G401 (cell line): ENCODE data around the gene SPON2. TPM values are rescaled to one million over a fixed set of nuclear protein-coding genes. Genes with fewer than 3 reads are reported as not detected.
"Not testable (repeated sequence)": the region's sequence is repeated elsewhere in the genome, so short reads cannot be mapped to it uniquely, and the experiment has no call there.

Source experiments
- DNase-seq: peaks from one replicate; pipeline ENCODE4 v3.0.0-alpha.2; 2015; ENCODE audit warnings: low spot score
- in situ Hi-C: cut with HindIII; loops from 2 replicates; pipeline ENCODE4 v1.10.0; 2016; ENCODE audit warnings: low sequenced_read_pairs, mixed read lengths
- total RNA-seq: library from RNA; depleted of rRNA; stranded (reverse); fragments of >200 nt; shearing (Covaris generic); gene quantifications from 2 replicates; pipeline ENCODE4 v1.2.3, GENCODE V29; 2014

SPON2 gene
- total RNA-seq, 1 experiment from 2014 or later, result not detected

GRCh38 chr4:1164444-1164843 is 7.9 kb downstream of the SPON2 start:
- no peak for DNase-seq
- in situ Hi-C loops, result no loop called here

- DNase-seq, result no peak
- in situ Hi-C loops, result no loop called here
Observed at GRCh38 chr4:1164040-1164439, 8.3 kb downstream of the SPON2 start.

- in situ Hi-C loops, result no loop called here
- DNase-seq, result no peak
Observed at GRCh38 chr4:1160351-1160750, 12.0 kb downstream of the SPON2 start.

- in situ Hi-C loops, result no loop called here
- no peak for DNase-seq
Observed at GRCh38 chr4:1156069-1156468, 16.3 kb downstream of the SPON2 start.

GRCh38 chr4:1155314-1155713 is 17.1 kb downstream of the SPON2 start:
- in situ Hi-C loops, result no loop called here

GRCh38 chr4:1154523-1155182 is 17.7 kb downstream of the SPON2 start:
- in situ Hi-C loops, result no loop called here
- DNase-seq, result no peak

More at GRCh38 chr4:1155314-1155713, 17.1 kb downstream of the SPON2 start:
- no peak for DNase-seq

- no peak for DNase-seq
- in situ Hi-C loops, result no loop called here
Observed at GRCh38 chr4:1154126-1154522, 18.3 kb downstream of the SPON2 start.

- DNase-seq, result no peak
- in situ Hi-C loops, result no loop called here
Observed at GRCh38 chr4:1153567-1154090, 18.8 kb downstream of the SPON2 start.

- in situ Hi-C loops, result no loop called here
Observed at GRCh38 chr4:1152290-1152689, 20.1 kb downstream of the SPON2 start.

GRCh38 chr4:1151541-1151940 is 20.8 kb downstream of the SPON2 start:
- in situ Hi-C loops, result no loop called here
- DNase-seq, result no peak

More at GRCh38 chr4:1152290-1152689, 20.1 kb downstream of the SPON2 start:
- no peak for DNase-seq

- in situ Hi-C loops, result no loop called here
- no peak for DNase-seq
Observed at GRCh38 chr4:1150875-1151274, 21.5 kb downstream of the SPON2 start.

- DNase-seq, result no peak
- in situ Hi-C loops, result no loop called here
Observed at GRCh38 chr4:1139860-1140259, 32.5 kb downstream of the SPON2 start.

GRCh38 chr4:1137850-1138249 is 34.5 kb downstream of the SPON2 start:
- DNase-seq, result no peak
- in situ Hi-C loops, result no loop called here

GRCh38 chr4:1137063-1137776 is 35.2 kb downstream of the SPON2 start:
- in situ Hi-C loops, result no loop called here
- no peak for DNase-seq

GRCh38 chr4:1136048-1136447 is 36.3 kb downstream of the SPON2 start:
- DNase-seq, result no peak
- in situ Hi-C loops, result no loop called here

GRCh38 chr4:1133033-1133432 is 39.4 kb downstream of the SPON2 start:
- no peak for DNase-seq
- in situ Hi-C loops, result no loop called here

GRCh38 chr4:1130316-1131186 is 41.8 kb downstream of the SPON2 start:
- in situ Hi-C loops, result no loop called here
- peak; percentile 93 for DNase-seq

GRCh38 chr4:1126506-1126905 is 45.9 kb downstream of the SPON2 start:
- DNase-seq, result no peak
- in situ Hi-C loops, result no loop called here

- in situ Hi-C loops, DNase-seq: not testable (repeated sequence)
Observed at GRCh38 chr4:1125466-1125865, 46.9 kb downstream of the SPON2 start.

GRCh38 chr4:1124818-1125217 is 47.6 kb downstream of the SPON2 start:
- DNase-seq, result no peak
- in situ Hi-C loops, result no loop called here
